ENCODE data around the gene TMEM97. TPM values are rescaled to one million over a fixed set of nuclear protein-coding genes. Genes with fewer than 3 reads are reported as not detected.

The TMEM97 gene
- total RNA-seq, 2 experiments from 2014 or later, result 25.1 to 26.0 TPM

GRCh38 chr17:28341516-28341915 is 22.5 kb downstream of the TMEM97 start:
- intact Hi-C loops (cut with micrococcal nuclease), result no loop called here
- CTCF ChIA-PET, result no interaction called here
- H3K4me1 Mint-ChIP-seq (ENCODE audit: low read depth), result peaks cover 16% of the 10 kb centered on the region

GRCh38 chr17:28342313-28342712 is 23.3 kb downstream of the TMEM97 start:
- CTCF ChIA-PET, result no interaction called here
- no peak for DNase-seq
- Mint-ChIP-seq H3K9me3 (no peaks in the 10 kb centered on the region), H3K4me1 (ENCODE audit: low read depth) (peaks cover 9% of the 10 kb centered on the region), H3K27me3 (ENCODE audit: low read depth) (no peaks in the 10 kb centered on the region), H3K27ac (no peak overlapping the region), H3K4me3 (no peak overlapping the region), H3K36me3 (ENCODE audit: low read depth) (peaks cover 12% of the 10 kb centered on the region)
- intact Hi-C loops (cut with micrococcal nuclease), result no loop called here

More at GRCh38 chr17:28341516-28341915, 22.5 kb downstream of the TMEM97 start:
- H3K4me3 Mint-ChIP-seq, result no peak overlapping the region
- no peaks in the 10 kb centered on the region for H3K9me3 Mint-ChIP-seq
- H3K27ac Mint-ChIP-seq, result no peak overlapping the region
- peaks cover 9% of the 10 kb centered on the region for H3K36me3 Mint-ChIP-seq (ENCODE audit: low read depth)
- DNase-seq, result no peak
- no peaks in the 10 kb centered on the region for H3K27me3 Mint-ChIP-seq (ENCODE audit: low read depth)

GRCh38 chr17:28343491-28343932 is 24.5 kb downstream of the TMEM97 start:
- Mint-ChIP-seq H3K36me3 (ENCODE audit: low read depth) (peaks cover 19% of the 10 kb centered on the region), H3K27ac (no peak overlapping the region), H3K27me3 (ENCODE audit: low read depth) (no peaks in the 10 kb centered on the region), H3K4me3 (no peak overlapping the region), H3K4me1 (ENCODE audit: low read depth) (peaks cover 4% of the 10 kb centered on the region), H3K9me3 (no peaks in the 10 kb centered on the region)
- intact Hi-C loops (cut with micrococcal nuclease), result no loop called here
- no peak for DNase-seq
- CTCF ChIA-PET, result interaction anchor here (0.5 kb wide), 1 partner anchor 19 kb away, joined by 3 read pairs; no protein-coding TSS in a partner anchor

- Mint-ChIP-seq H3K36me3 (ENCODE audit: low read depth) (peaks cover 23% of the 10 kb centered on the region), H3K4me1 (ENCODE audit: low read depth) (peaks cover 2% of the 10 kb centered on the region), H3K27ac (peak overlapping the region; percentile 30), H3K9me3 (no peaks in the 10 kb centered on the region), H3K4me3 (no peak overlapping the region), H3K27me3 (ENCODE audit: low read depth) (no peaks in the 10 kb centered on the region)
- intact Hi-C loops (cut with micrococcal nuclease), result no loop called here
- DNase-seq, result no peak
- CTCF ChIA-PET, result interaction anchor here (0.5 kb wide), 1 partner anchor 18 kb away, joined by 3 read pairs; no protein-coding TSS in a partner anchor
Measured at GRCh38 chr17:28344011-28344410, 25.0 kb downstream of the TMEM97 start.

- intact Hi-C loops (cut with micrococcal nuclease), result no loop called here
- H3K36me3 Mint-ChIP-seq (ENCODE audit: low read depth), result peaks cover 23% of the 10 kb centered on the region
- no peak for DNase-seq
- no peak overlapping the region for H3K4me3 Mint-ChIP-seq
- CTCF ChIA-PET, result no interaction called here
- H3K4me1 Mint-ChIP-seq (ENCODE audit: low read depth), result peaks cover 2% of the 10 kb centered on the region
- peak overlapping the region; percentile 30 for H3K27ac Mint-ChIP-seq
- no peaks in the 10 kb centered on the region for H3K9me3 Mint-ChIP-seq
- no peaks in the 10 kb centered on the region for H3K27me3 Mint-ChIP-seq (ENCODE audit: low read depth)
Measured at GRCh38 chr17:28344435-28344901, 25.5 kb downstream of the TMEM97 start.

GRCh38 chr17:28345419-28346198 is 26.6 kb downstream of the TMEM97 start:
- Mint-ChIP-seq H3K36me3 (ENCODE audit: low read depth) (peaks cover 26% of the 10 kb centered on the region), H3K4me3 (no peak overlapping the region), H3K4me1 (ENCODE audit: low read depth) (peaks cover 2% of the 10 kb centered on the region), H3K27ac (no peak overlapping the region), H3K27me3 (ENCODE audit: low read depth) (no peaks in the 10 kb centered on the region), H3K9me3 (no peaks in the 10 kb centered on the region)
- CTCF ChIA-PET, result interaction anchor here (0.6 to 1.3 kb wide), 3 partner anchors 10 to 19 kb away, joined by 3 to 5 read pairs (median 3); partner anchors contain the start of gene POLDIP2
- no peak for DNase-seq
- intact Hi-C loops (cut with micrococcal nuclease), result no loop called here

- Mint-ChIP-seq H3K27me3 (ENCODE audit: low read depth) (no peaks in the 10 kb centered on the region), H3K9me3 (no peaks in the 10 kb centered on the region), H3K36me3 (ENCODE audit: low read depth) (peaks cover 29% of the 10 kb centered on the region), H3K4me1 (ENCODE audit: low read depth) (peaks cover 2% of the 10 kb centered on the region), H3K27ac (no peak overlapping the region), H3K4me3 (no peak overlapping the region)
- CTCF ChIA-PET, result interaction anchor here (0.6 to 1.3 kb wide), 3 partner anchors 9 to 20 kb away, joined by 3 to 5 read pairs (median 3); partner anchors contain the start of gene POLDIP2
- intact Hi-C loops (cut with micrococcal nuclease), result no loop called here
- DNase-seq, result no peak
Measured at GRCh38 chr17:28346199-28346580, 27.2 kb downstream of the TMEM97 start.

- Mint-ChIP-seq H3K36me3 (ENCODE audit: low read depth) (peaks cover 31% of the 10 kb centered on the region), H3K4me1 (ENCODE audit: low read depth) (peaks cover 2% of the 10 kb centered on the region), H3K27ac (no peak overlapping the region), H3K27me3 (ENCODE audit: low read depth) (no peaks in the 10 kb centered on the region), H3K4me3 (no peak overlapping the region), H3K9me3 (no peaks in the 10 kb centered on the region)
- CTCF ChIA-PET, result interaction anchor here (1.3 kb wide), 1 partner anchor 10 kb away, joined by 5 read pairs; the partner anchor contains the start of gene POLDIP2
- intact Hi-C loops (cut with micrococcal nuclease), result no loop called here
- no peak for DNase-seq
Measured at GRCh38 chr17:28346746-28347246, 27.8 kb downstream of the TMEM97 start.

GRCh38 chr17:28347261-28347891 is 28.4 kb downstream of the TMEM97 start:
- CTCF ChIA-PET, result interaction anchor here (1.3 kb wide), 1 partner anchor 10 kb away, joined by 5 read pairs; the partner anchor contains the start of gene POLDIP2
- intact Hi-C loops (cut with micrococcal nuclease), result no loop called here
- no peak overlapping the region for H3K27ac Mint-ChIP-seq
- peaks cover 2% of the 10 kb centered on the region for H3K4me1 Mint-ChIP-seq (ENCODE audit: low read depth)
- H3K4me3 Mint-ChIP-seq, result no peak overlapping the region
- H3K27me3 Mint-ChIP-seq (ENCODE audit: low read depth), result no peaks in the 10 kb centered on the region
- no peak for DNase-seq
- no peaks in the 10 kb centered on the region for H3K9me3 Mint-ChIP-seq
- peaks cover 29% of the 10 kb centered on the region for H3K36me3 Mint-ChIP-seq (ENCODE audit: low read depth)

- H3K36me3 Mint-ChIP-seq (ENCODE audit: low read depth), result peaks cover 27% of the 10 kb centered on the region
- no peaks in the 10 kb centered on the region for H3K9me3 Mint-ChIP-seq
- intact Hi-C loops (cut with micrococcal nuclease), result no loop called here
- no peak for DNase-seq
- H3K27me3 Mint-ChIP-seq (ENCODE audit: low read depth), result no peaks in the 10 kb centered on the region
- CTCF ChIA-PET, result no interaction called here
- H3K4me3 Mint-ChIP-seq, result no peak overlapping the region
- no peaks in the 10 kb centered on the region for H3K4me1 Mint-ChIP-seq (ENCODE audit: low read depth)
- no peak overlapping the region for H3K27ac Mint-ChIP-seq
Measured at GRCh38 chr17:28348979-28349378, 30.0 kb downstream of the TMEM97 start.

GRCh38 chr17:28350271-28350670 is 31.3 kb downstream of the TMEM97 start:
- Mint-ChIP-seq H3K27ac (no peak overlapping the region), H3K36me3 (ENCODE audit: low read depth) (peaks cover 34% of the 10 kb centered on the region)

More at GRCh38 chr17:28350271-28350670, 31.3 kb downstream of the TMEM97 start:
- H3K4me3 Mint-ChIP-seq, result no peak overlapping the region
- H3K27me3 Mint-ChIP-seq (ENCODE audit: low read depth), result no peaks in the 10 kb centered on the region
- CTCF ChIA-PET, result interaction anchor here (0.7 kb wide), 1 partner anchor 24 kb away, joined by 3 read pairs; no protein-coding TSS in a partner anchor
- peaks cover 5% of the 10 kb centered on the region for H3K4me1 Mint-ChIP-seq (ENCODE audit: low read depth)
- no peaks in the 10 kb centered on the region for H3K9me3 Mint-ChIP-seq
- intact Hi-C loops (cut with micrococcal nuclease), result no loop called here
- no peak for DNase-seq

Data from activated naive CD4-positive, alpha-beta T cell treated with anti-CD3 and anti-CD28 coated beads for 36 hours (primary cell).